Amniotic epithelial cell (primary cell): ENCODE measurements around the gene CRTAP.
"Not testable (repeated sequence)": the region's sequence is repeated elsewhere in the genome, so short reads cannot be mapped to it uniquely, and the experiment has no call there.

ENCODE experiments used
- DNase-seq: peaks from one replicate; pipeline ENCODE4 v3.0.0-alpha.2; 2010; ENCODE audit warnings: low read depth

CRTAP gene

GRCh38 chr3:33139996-33140395 lies 26.2 kb downstream of the CRTAP start:
- peak; percentile 86 for DNase-seq

DNA sequence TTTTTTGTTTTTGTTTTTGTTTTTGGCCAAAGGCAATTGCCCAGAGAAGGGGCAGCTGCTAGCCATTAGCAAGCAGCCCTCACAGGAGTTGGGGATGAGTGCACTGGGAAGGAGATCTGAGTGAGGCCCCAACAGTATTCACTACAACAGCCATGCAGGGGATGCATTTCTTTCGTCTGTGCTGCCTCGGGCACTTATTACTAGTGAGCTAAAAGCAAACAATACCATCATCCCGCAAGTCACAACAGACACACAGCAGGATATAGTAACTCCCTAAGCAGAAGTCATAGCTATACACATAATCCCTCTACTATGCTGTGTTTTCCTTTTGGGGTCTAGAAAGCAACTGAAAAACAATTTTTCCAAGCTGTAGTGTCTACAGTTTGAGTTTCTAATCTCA lies 27.2 kb downstream of the CRTAP start:
- DNase-seq: no peak

DNA sequence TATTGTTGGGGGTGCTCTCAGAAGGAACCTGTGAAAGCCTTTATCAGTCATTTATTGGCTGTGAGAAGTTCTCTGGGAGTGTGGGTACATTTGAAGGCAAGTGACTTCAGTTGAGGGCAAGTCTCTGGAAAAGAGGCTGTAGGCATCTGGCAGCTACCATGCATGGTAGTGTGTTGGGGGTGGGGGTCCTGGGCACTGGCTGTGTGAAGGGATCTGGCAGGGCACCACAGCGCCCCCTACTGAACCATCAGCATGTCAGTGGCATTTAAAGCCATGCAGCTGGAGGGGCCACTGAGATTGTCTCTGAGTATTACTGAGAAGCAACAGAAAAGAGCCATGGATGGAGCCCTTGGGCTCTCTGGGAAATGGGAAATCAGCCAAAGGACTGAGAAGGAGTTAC lies 30.6 kb downstream of the CRTAP start:
- DNase-seq: no peak

- DNase-seq: no peak
Observed at GRCh38 chr3:33145221-33145900, 31.5 kb downstream of the CRTAP start.

DNA sequence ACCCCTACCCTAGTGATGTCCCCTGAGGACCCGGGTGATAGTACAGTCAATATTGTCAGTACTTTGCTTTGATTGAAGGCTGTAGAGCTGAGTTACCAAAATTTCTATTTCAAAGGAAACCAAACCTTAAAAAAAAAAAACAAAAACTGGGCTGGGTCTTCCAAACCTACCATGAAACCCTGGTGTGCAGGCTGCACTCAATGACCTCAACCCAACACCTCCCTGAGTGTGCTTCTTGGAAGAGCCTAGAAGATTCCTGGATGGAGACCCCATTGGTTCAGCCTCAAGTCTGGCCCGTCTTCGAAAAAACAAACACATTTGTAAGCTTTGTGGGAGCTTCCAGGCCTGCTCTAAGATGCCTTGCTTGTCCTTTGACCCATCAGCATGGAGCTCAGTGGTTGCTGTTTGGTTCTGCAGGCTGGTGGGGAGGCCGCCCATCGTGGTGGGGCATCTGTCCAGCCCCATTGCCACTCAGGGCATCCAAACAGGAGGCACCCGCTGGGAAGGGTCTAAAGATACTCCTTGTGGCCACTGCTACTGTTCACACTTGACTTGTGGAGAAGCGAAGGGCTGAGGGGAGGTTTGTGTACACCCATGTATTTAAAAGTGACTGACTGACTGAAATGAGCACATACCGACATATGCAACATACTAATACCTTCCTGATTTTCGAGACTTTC lies 32.2 kb downstream of the CRTAP start:
- DNase-seq: no peak

DNA sequence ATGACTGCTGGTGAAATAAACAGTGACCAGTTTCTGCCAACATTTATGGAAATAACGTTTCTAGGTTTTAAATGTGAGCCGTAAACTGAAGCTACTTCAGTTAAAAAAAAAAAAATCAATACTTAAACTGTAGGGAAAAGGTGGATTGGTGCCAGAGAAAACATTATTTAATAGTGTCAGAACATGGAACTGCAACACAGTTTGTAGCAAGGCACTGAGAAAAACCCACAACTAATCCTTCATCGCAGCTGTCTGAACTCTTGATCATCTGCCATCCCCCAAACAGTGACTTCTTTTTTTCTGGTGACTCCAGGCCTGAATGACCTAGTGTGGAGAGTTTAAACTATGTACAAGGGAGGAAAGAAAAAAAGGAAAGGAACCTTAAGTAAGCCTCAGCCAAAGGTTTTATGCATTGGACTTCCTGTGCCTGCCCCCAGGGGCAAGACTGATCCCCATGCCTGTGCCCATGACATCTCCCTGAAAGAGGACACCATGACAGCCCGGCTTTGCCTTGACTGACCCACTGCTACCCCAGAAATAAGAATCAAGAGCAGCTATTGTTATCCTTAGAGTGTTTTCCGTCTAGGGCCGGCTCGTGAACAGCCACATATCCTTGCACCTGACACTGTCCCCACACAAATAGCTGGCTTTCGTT lies 33.1 kb downstream of the CRTAP start:
- DNase-seq: no peak

GRCh38 chr3:33149342-33149741 lies 35.5 kb downstream of the CRTAP start:
- DNase-seq: no peak

DNA sequence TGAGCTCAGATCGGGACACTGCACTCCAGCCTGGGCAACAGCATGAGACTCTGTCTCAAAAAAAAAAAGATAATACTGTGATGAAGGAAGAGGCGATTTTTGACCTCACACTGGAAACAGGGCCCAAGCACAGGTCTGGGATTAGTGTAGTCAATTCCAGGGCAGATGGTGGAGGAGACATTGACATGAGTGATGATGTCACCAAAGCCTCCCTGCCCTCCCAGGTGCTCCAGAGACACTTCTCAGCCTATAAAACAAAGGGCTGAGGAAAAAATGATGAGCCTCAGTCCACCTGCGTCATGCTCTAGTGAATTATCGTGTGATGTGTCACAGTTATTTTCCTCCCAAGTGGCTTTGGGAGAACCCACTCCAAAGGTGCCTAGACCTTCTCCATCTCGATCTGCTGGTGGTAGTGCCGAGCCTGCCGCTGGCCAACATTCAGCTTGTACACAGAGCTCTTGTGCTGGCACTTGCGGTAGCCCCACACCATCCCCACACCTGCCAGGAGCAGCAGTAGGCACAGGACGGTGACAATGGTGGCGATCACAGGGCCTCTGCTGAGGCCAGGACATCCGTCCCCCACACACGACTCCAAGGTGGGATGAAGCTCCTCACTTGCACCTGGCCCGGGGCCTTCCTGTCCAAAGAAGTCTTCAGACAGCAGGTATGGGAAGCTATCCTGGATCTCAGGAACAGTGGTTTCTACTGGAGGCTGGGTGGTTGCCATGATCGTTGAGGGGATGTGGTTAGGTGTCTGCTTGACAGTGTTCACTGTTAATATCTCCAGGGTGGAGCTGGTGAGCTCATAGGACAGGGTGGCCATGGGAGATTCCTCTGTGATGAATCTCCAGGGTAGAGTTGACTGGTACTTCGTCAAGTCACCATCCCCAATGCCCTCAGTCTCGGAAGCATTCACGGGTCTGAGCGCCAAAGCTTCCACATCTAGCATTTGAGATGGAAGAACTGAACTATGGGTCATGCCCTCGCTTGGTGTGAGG lies 38.8 kb downstream of the CRTAP start:
- DNase-seq: peak; percentile 27

DNA sequence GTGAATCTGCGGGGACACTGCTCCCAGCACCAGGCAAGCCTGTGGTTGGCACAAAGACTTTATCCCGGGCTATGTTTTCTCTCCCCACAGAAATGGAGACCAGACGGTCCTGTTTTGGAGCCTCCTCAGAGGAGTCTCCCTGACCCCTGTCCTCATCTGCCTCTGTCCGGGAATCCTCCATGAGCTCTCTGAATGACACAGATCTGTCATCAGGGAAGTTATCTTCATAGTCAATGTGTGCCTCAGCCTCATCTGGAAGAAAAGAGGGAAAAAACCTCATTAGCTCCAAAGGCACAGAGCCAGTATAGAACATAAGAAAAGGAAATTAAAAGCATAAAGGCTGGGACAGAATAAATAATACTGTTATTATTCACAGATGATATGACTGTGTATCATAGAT lies 40.0 kb downstream of the CRTAP start:
- DNase-seq: no peak

DNA sequence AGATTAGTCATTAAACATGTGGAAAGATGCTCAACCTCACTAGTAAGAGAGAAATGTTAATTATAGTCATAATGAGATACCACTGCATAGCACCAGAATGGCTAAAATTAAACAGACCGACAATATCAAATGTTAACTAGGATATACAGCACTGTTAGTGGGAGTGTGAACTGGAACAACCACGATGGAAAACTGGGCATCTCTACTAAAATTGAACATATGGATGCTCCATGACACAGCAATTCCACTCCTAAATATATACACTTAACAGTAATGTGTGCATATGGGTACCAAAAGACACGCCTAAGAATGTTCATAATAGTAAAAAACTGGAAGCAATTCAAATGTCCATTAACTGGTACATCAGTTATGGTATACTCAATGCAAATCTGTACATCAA lies 41.5 kb downstream of the CRTAP start:
- no peak for DNase-seq

- DNase-seq: no peak
Observed at GRCh38 chr3:33159234-33159633, 45.4 kb downstream of the CRTAP start.

- no peak for DNase-seq
Observed at GRCh38 chr3:33159981-33160380, 46.2 kb downstream of the CRTAP start.

- not testable (repeated sequence) for DNase-seq
Observed at GRCh38 chr3:33162621-33163020, 48.8 kb downstream of the CRTAP start.

DNA sequence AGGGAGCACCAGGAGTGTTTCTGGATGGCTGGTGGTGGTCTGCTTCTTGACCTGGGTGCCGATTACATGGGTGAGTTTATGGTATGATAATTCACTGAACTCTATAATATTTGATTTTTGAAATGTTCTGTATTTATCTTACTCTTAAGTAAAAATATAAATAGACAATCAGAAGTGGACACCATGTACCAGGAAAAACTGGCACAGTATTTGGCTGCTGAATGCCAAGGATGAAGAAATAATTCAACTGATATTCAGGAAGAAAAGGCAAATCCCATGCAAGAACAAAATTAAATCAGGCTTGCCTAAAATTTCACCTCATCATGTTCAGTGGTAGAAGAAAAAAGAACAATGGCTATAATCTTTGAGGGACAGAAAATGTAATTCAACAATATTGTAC lies 51.6 kb downstream of the CRTAP start:
- DNase-seq: no peak

DNA sequence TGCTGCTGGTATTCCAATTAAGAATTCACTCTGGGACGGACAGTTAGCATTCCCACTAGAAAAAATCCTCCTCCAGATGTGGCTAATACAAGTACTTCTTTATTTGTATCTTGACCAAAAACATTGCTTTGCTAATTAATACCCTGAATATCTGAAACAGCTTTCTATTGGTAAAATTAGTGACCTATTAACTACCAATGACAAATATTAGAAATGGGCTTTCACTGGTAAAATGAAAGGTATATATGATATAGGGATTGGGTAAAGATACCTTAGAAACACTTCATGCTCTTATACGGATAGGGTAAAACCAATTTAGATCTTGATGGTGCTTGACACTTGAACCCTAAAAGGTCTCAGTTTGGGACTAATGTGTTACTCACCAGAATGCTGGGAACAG lies 52.3 kb downstream of the CRTAP start:
- DNase-seq: no peak

DNA sequence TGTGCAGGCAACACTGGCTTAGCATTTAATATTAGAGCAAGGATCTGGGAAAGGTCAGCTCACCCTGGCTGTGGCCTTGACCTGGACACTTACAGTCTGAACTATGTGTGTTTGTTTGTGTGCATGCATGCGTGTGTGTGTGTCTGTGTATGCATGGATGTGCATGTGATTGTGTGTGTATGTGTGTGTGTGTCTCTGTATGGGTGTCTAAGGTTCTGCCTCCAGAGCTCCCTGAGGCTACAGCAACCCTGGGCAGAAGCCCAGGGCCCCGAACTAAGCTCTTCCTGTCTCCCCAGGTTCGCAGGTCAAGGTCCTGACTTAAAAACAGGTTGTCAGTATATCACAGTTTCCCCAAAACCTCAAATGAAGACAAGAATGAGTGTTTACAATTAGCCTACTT lies 53.5 kb downstream of the CRTAP start:
- DNase-seq: no peak

- no peak for DNase-seq
Observed at GRCh38 chr3:33167716-33168336, 54.0 kb downstream of the CRTAP start.

- no peak for DNase-seq
Observed at GRCh38 chr3:33170531-33170930, 56.7 kb downstream of the CRTAP start.

DNA sequence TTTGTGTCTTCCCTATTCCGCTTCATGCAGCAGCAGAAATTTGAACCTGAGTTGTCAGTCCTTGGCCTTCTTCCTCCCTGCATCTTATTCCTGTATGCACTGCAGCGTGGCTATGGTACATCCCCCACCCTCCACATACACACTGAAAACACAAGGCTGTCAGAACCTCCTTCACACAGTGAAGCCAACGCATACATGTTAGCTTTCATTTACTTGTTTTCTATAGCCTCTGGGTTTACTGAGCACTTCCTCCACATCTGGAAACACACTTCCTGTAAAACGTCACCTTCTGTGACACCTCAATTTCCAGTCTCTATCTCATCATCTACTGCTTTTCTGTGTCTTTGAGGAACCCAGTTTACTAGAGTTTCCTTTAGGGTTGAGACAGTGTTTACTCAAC lies 57.8 kb downstream of the CRTAP start:
- no peak for DNase-seq

DNA sequence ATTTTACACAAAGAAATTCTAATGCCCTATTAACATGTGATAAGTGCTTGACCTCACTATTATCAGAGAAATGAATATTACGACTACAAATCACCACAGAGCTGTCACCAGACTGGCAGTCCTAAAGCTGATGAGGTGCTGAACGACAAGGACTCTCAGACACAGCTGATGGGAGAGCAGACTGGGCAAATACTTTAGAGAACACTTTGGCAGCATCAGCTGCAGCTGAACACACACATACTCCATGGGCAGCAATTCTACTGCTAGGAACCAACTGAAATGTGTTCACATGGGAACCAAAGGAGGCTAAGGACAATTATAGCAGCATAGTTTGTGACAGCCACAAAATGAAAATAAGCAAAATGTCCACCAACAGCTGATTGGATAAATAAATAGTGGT lies 59.3 kb downstream of the CRTAP start:
- DNase-seq: no peak

DNA sequence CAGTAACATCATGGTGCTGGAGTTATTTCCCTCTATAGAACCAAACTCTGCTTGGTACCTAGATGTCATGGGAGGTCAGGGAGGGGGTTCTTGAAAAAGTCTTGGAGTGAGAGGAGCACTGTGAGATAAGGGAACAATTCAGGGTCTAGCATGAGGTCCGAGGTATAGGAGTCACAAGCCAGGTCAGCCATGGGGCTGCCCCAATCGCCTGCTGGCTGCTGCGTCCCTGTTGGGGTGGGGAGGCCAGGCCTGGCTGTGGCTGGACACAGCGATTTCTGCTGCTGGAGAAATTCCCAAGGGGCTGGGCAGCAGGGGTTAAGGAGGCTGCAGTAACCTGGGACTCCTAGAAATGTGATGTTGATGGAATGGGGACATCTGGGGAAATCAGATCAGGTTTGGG lies 59.9 kb downstream of the CRTAP start:
- DNase-seq: no peak

GRCh38 chr3:33174095-33174494 lies 60.3 kb downstream of the CRTAP start:
- DNase-seq: no peak
